A673 (cell line): ENCODE data around the gene DHCR24. TPM values are rescaled to one million over a fixed set of nuclear protein-coding genes. Genes with fewer than 3 reads are reported as not detected.

Experiments
- BruUV-seq: library from RNA; stranded (reverse); fragments of 400-500 nt; replicated peaks from 2 replicates; lab custom pipeline; 2021; lab: Mats Ljungman, UMichigan
- CTCF ChIA-PET: fragments of 300-600 bp; sonication (Branson Sonifier 250); formaldehyde crosslinking; loops from one replicate; lab custom pipeline; 2022; ENCODE audit warnings: antibody characterized with exemption; lab: Charles Lee
- POLR2A ChIA-PET: fragments of 300-600 bp; sonication (Branson Sonifier 250); formaldehyde crosslinking; loops from one replicate; lab custom pipeline; 2022; ENCODE audit warnings: antibody characterized with exemption; ENCODE audit not compliant: low non-redundant PET; lab: Charles Lee
- DNase-seq: peaks from one replicate; pipeline ENCODE4 v3.0.0-alpha.2; 2015; ENCODE audit warnings: low spot score
- H3K27ac ChIP-seq: fragments of 200-600 bp; sonication (generic); 2 replicates; pipeline ENCODE4 v1.5.1; 2016; ENCODE audit warnings: mixed run types, low read depth, mild to moderate bottlenecking, mixed read lengths, antibody characterized with exemption, low read length; ENCODE audit not compliant: poor library complexity, severe bottlenecking
- H3K27me3 ChIP-seq: fragments of 200-600 bp; sonication (generic); replicated peaks from 2 replicates; pipeline ENCODE4 v1.6.1; 2017; ENCODE audit warnings: mixed run types, low read depth, mild to moderate bottlenecking, mixed read lengths, antibody characterized with exemption, low read length; ENCODE audit not compliant: insufficient read depth, poor library complexity
- H3K36me3 ChIP-seq: fragments of 200-600 bp; sonication (generic); 2 replicates; pipeline ENCODE4 v1.6.1; 2016; ENCODE audit warnings: mixed run types, mild to moderate bottlenecking, mixed read lengths, antibody characterized with exemption, low read length; ENCODE audit not compliant: insufficient read depth, poor library complexity, severe bottlenecking
- H3K4me1 ChIP-seq: fragments of 200-600 bp; sonication (generic); 2 replicates; pipeline ENCODE4 v1.6.1; 2017; ENCODE audit warnings: mixed run types, mild to moderate bottlenecking, mixed read lengths, antibody characterized with exemption, low read length; ENCODE audit not compliant: insufficient read depth, poor library complexity, severe bottlenecking
- H3K4me3 ChIP-seq: fragments of 200-600 bp; sonication (generic); 2 replicates; pipeline ENCODE4 v1.5.1; 2016; ENCODE audit warnings: low read depth, mixed run types, mild to moderate bottlenecking, mixed read lengths, low read length; ENCODE audit not compliant: poor library complexity, severe bottlenecking
- H3K9me3 ChIP-seq: fragments of 200-600 bp; sonication (generic); 2 replicates; pipeline ENCODE4 v1.6.1; 2016; ENCODE audit warnings: mixed run types, low read depth, mild to moderate bottlenecking, mixed read lengths, antibody characterized with exemption, low read length; ENCODE audit not compliant: poor library complexity, severe bottlenecking
- EZH2 ChIP-seq: fragments of 200-600 bp; sonication (generic); IDR thresholded peaks from 2 replicates; pipeline ENCODE4 v1.6.1; 2017; ENCODE audit warnings: borderline replicate concordance, low read depth, mild to moderate bottlenecking, mixed read lengths, antibody characterized with exemption, low read length; ENCODE audit not compliant: poor library complexity, severe bottlenecking
- intact Hi-C: fragments of 100-400 bp; cut with micrococcal nuclease; formaldehyde crosslinking; loops from one replicate; pipeline ENCODE4 v1.10.0; 2022; ENCODE audit not compliant: unreplicated experiment
- total RNA-seq: library from RNA; stranded (reverse); gene quantifications from 2 replicates; pipeline ENCODE4 v1.2.3, GENCODE V29; 2021
- TF ChIP-seq, protein P1 (sequence below): fragments of 300-800, 200-600 bp; sonication (generic); conservative IDR thresholded peaks from 2 replicates; pipeline ENCODE4 v1.5.1; 2017; ENCODE audit warnings: low read depth, mild to moderate bottlenecking, antibody characterized with exemption, low read length, moderate library complexity, mixed read lengths

DHCR24 gene
- total RNA-seq, 1 experiment from 2014 or later: 273 TPM

- no peak overlapping the region for H3K4me3 ChIP-seq
- DNase-seq: no peak
- H3K27ac ChIP-seq: no peak overlapping the region
- intact Hi-C loops: no loop called here
- no peaks in the 10 kb centered on the region for H3K9me3 ChIP-seq
- POLR2A ChIA-PET: no interaction called here
- H3K36me3 ChIP-seq: peaks cover 40% of the 10 kb centered on the region
- no peaks in the 10 kb centered on the region for H3K4me1 ChIP-seq
- no peaks in the 10 kb centered on the region for H3K27me3 ChIP-seq
- BruUV-seq: no TSS peak
- TF ChIP-seq, protein P1, sequence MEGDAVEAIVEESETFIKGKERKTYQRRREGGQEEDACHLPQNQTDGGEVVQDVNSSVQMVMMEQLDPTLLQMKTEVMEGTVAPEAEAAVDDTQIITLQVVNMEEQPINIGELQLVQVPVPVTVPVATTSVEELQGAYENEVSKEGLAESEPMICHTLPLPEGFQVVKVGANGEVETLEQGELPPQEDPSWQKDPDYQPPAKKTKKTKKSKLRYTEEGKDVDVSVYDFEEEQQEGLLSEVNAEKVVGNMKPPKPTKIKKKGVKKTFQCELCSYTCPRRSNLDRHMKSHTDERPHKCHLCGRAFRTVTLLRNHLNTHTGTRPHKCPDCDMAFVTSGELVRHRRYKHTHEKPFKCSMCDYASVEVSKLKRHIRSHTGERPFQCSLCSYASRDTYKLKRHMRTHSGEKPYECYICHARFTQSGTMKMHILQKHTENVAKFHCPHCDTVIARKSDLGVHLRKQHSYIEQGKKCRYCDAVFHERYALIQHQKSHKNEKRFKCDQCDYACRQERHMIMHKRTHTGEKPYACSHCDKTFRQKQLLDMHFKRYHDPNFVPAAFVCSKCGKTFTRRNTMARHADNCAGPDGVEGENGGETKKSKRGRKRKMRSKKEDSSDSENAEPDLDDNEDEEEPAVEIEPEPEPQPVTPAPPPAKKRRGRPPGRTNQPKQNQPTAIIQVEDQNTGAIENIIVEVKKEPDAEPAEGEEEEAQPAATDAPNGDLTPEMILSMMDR: no peak
- TF ChIP-seq EZH2: no peak
- CTCF ChIA-PET: no interaction called here
These were observed 40.7 kb downstream of the DHCR24 start for GRCh38 chr1:54846301-54846700.

DNA sequence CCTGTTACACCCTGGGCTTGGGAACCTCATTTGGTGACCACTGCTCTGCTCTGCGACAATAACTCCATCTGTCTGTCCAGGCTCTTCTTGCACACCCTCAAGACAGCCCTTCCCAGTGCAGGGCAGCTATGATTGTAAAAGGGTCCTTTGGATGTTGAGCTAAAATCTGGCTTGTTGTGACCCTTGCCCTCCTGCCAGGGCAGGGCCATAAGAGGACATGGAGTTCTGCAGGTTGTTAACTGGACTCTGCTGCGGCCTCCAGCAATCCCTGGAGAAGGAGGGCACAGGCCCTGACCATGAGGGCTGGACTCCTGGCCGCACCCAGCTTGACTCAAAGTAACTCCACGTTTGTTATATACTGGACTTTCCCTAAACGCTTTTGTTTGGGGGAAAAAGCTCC lies 41.2 kb downstream of the DHCR24 start:
- CTCF ChIA-PET: no interaction called here
- intact Hi-C loops: no loop called here
- H3K9me3 ChIP-seq: no peaks in the 10 kb centered on the region
- H3K4me3 ChIP-seq: no peak overlapping the region
- no TSS peak for BruUV-seq
- POLR2A ChIA-PET: no interaction called here
- peaks cover 35% of the 10 kb centered on the region for H3K36me3 ChIP-seq
- no peak for TF ChIP-seq EZH2
- TF ChIP-seq, protein P1: no peak
- DNase-seq: no peak
- H3K4me1 ChIP-seq: no peaks in the 10 kb centered on the region
- H3K27ac ChIP-seq: no peak overlapping the region
- H3K27me3 ChIP-seq: no peaks in the 10 kb centered on the region

- intact Hi-C loops: no loop called here
- TF ChIP-seq EZH2: no peak
- TF ChIP-seq, protein P1: no peak
- ChIA-PET CTCF (no interaction called here), POLR2A (interaction anchor here (0.7 kb wide), 1 partner anchor 67 kb away, joined by 5 read pairs; no protein-coding TSS in a partner anchor)
- Histone ChIP-seq H3K4me3 (no peak overlapping the region), H3K4me1 (no peaks in the 10 kb centered on the region), H3K27ac (no peak overlapping the region), H3K9me3 (no peaks in the 10 kb centered on the region), H3K27me3 (no peaks in the 10 kb centered on the region), H3K36me3 (peaks cover 22% of the 10 kb centered on the region)
- no peak for DNase-seq
- BruUV-seq: no TSS peak
These were observed 42.4 kb downstream of the DHCR24 start for GRCh38 chr1:54844564-54844963.
